Testis (tissue), 2 donors: ENCODE results near the gene H2AZ2.

Experiments
- CTCF ChIP-seq, 3 experiments: fragments of 450-650 bp in 2 of 3; fragments of 200-600 bp in 1 of 3; sonication (generic) in 1 of 3; IDR thresholded peaks; one replicate each; pipeline ENCODE4 v1.5.1; 2016 to 2019; ENCODE audit warnings: antibody characterized with exemption in 3 of 3, mild to moderate bottlenecking in 2 of 3, moderate library complexity in 1 of 3
- POLR2A ChIP-seq: fragments of 450-650 bp; IDR thresholded peaks from one replicate; pipeline ENCODE4 v1.6.1; 2017; ENCODE audit warnings: antibody characterized with exemption, mild to moderate bottlenecking, moderate library complexity

GRCh38 chr7:44814919-44815318 lies 33.0 kb downstream of the H2AZ2 start:
- TF ChIP-seq CTCF (IDR thresholded peaks at IDR 0.05) (no peak), POLR2A (no peak)
